Activated CD8-positive, alpha-beta memory T cell treated with anti-CD3 and anti-CD28 coated beads for 1 hour (primary cell): ENCODE data around the gene TRAK2.
"Not testable (repeated sequence)": the region's sequence is repeated elsewhere in the genome, so short reads cannot be mapped to it uniquely, and the experiment has no call there.

Experiments
- DNase-seq, 2 donors: peaks; one replicate each; pipeline ENCODE4 v3.0.0-alpha.2; 2020; ENCODE audit warnings: low read depth in 1 of 2; ENCODE audit errors: extremely low read depth in 1 of 2

Gene TRAK2

GRCh38 chr2:201415149-201415548 lies 36.1 kb downstream of the TRAK2 start:
- no peak for DNase-seq

GRCh38 chr2:201414099-201415023 lies 36.9 kb downstream of the TRAK2 start:
- DNase-seq, result no peak

- no peak for DNase-seq
Measured at GRCh38 chr2:201413552-201413951, 37.7 kb downstream of the TRAK2 start.

GRCh38 chr2:201413143-201413542 lies 38.1 kb downstream of the TRAK2 start:
- DNase-seq, result no peak

GRCh38 chr2:201411421-201411820 lies 39.8 kb downstream of the TRAK2 start:
- DNase-seq, result no peak

- DNase-seq, result no peak
Measured at GRCh38 chr2:201408931-201409330, 42.3 kb downstream of the TRAK2 start.

GRCh38 chr2:201407265-201407664 lies 44.0 kb downstream of the TRAK2 start:
- no peak for DNase-seq

GRCh38 chr2:201406077-201406662 lies 45.1 kb downstream of the TRAK2 start:
- DNase-seq, result no peak

GRCh38 chr2:201404699-201405280 lies 46.5 kb downstream of the TRAK2 start:
- no peak for DNase-seq

- DNase-seq, result no peak
Measured at GRCh38 chr2:201403880-201404279, 47.4 kb downstream of the TRAK2 start.

- no peak for DNase-seq
Measured at GRCh38 chr2:201402651-201403562, 48.4 kb downstream of the TRAK2 start.

- no peak for DNase-seq
Measured at GRCh38 chr2:201401815-201402214, 49.4 kb downstream of the TRAK2 start.

GRCh38 chr2:201396595-201396994 lies 54.7 kb downstream of the TRAK2 start:
- no peak for DNase-seq

GRCh38 chr2:201383136-201383535 lies 68.1 kb downstream of the TRAK2 start:
- no peak for DNase-seq

- no peak for DNase-seq
Measured at GRCh38 chr2:201378496-201379397, 72.5 kb downstream of the TRAK2 start.

GRCh38 chr2:201377218-201377617 lies 74.0 kb downstream of the TRAK2 start:
- DNase-seq, result no peak

- DNase-seq, result no peak
Measured at GRCh38 chr2:201369775-201370174, 81.5 kb downstream of the TRAK2 start.

- not testable (repeated sequence) for DNase-seq
Measured at GRCh38 chr2:201369318-201369717, 81.9 kb downstream of the TRAK2 start.

- DNase-seq, result no peak
Measured at GRCh38 chr2:201366146-201366545, 85.1 kb downstream of the TRAK2 start.
